ENCODE data around the gene PPIL4.

Gene PPIL4

DNA sequence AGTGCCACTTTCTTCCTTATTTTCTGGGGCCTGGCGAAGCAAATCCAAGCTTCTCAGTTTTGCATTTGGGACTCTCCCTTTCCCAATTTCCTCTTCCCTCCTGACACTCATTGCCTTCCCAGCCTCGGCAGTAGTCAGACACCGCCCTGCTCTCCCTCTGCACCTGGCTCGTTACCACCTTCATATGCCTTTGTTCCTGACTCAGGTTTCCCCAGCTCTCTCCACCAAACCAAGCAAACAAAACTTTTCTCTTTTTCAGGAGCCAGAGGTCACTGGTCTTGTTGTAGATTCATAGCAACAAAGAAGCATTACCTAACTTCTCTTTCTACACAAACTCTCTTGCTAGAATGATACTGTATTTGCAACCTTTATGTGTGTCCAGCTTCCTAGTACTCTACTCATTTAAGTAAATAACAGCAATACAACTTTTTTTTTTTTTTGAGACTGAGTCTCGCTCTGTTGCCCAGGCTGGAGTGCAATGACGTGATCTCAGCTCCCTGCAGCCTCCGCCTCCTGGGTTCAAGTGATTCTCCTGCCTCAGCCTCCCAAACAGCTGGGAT is 52.0 kb downstream of the PPIL4 start:
- no peak for DNase-seq (ENCODE audit: low read depth, low spot score)
- no peaks in the 10 kb centered on the region for H3K36me3 ChIP-seq (ENCODE audit: insufficient read depth, low read length)
- H3K27ac ChIP-seq, result no peak overlapping the region
- no peaks in the 10 kb centered on the region for H3K9me3 ChIP-seq (ENCODE audit: low read depth, low read length)
- no peak overlapping the region for H3K9ac ChIP-seq (ENCODE audit: insufficient read length)
- H3K4me3 ChIP-seq, result no peak overlapping the region
- no peak for TF ChIP-seq EZH2 (IDR thresholded peaks at IDR 0.05)
- TF ChIP-seq POLR2AphosphoS5 (IDR thresholded peaks at IDR 0.05; ENCODE audit: borderline replicate concordance, low read depth, low read length), result no peak
- no peak for TF ChIP-seq FOXP2 (optimal IDR thresholded peaks at IDR 0.05; ENCODE audit: control extremely low read depth, extremely low read length, insufficient read depth)

DNA sequence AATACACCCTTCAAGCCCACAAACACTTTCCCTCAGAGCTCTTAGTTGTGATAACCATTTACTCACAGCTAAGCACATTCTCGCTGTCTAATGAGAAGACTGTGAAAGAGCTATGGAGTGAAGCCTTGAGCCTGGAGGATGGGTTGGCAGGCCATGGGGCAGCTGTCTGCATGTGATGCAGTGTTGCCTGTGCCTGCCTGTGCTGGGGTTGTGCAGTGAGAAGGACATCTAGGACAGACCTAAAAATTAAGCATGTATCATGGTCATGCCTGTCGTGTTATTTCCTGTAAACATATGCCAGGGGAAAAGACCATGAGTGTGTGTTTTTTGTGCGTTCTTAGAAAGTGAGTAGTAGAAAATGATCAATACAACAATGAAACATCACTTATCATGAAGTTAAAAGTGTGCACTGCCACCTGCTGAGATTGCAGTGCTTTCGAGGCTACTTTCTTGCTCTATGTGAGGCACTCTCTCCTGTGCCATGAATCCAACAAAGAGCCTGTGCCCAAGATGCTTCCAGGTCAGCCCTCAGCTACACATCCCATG is 53.0 kb downstream of the PPIL4 start:
- H3K9ac ChIP-seq (ENCODE audit: insufficient read length), result no peak overlapping the region
- no peaks in the 10 kb centered on the region for H3K36me3 ChIP-seq (ENCODE audit: insufficient read depth, low read length)
- H3K27ac ChIP-seq, result no peak overlapping the region
- no peak overlapping the region for H3K4me3 ChIP-seq
- TF ChIP-seq POLR2AphosphoS5 (IDR thresholded peaks at IDR 0.05; ENCODE audit: borderline replicate concordance, low read depth, low read length), result no peak
- no peak for TF ChIP-seq EZH2 (IDR thresholded peaks at IDR 0.05)
- TF ChIP-seq FOXP2 (optimal IDR thresholded peaks at IDR 0.05; ENCODE audit: control extremely low read depth, extremely low read length, insufficient read depth), result no peak
- no peak for DNase-seq (ENCODE audit: low read depth, low spot score)
- H3K9me3 ChIP-seq (ENCODE audit: low read depth, low read length), result no peaks in the 10 kb centered on the region

DNA sequence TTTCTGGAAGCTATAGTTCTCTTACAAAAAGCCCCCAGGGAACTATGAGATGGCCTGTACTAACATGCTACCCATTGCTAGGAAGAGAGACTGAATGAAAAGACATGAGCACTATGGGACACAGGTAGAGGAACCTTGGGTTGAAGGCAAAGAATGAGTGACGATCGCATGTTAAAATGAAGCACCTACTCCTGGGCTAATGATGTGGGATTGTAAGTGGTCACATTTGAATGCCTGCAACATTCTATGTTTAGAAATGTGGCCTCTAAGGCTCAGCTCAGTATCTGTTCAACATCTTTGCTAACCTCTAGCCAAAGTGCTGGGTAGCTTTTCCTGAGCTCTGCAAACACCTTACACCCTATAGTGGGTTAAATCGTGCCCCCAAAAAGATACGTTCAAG is 55.9 kb downstream of the PPIL4 start:
- no peak for DNase-seq (ENCODE audit: low read depth, low spot score)
- no peak for TF ChIP-seq EZH2 (IDR thresholded peaks at IDR 0.05)
- Histone ChIP-seq H3K36me3 (ENCODE audit: insufficient read depth, low read length) (no peaks in the 10 kb centered on the region), H3K9ac (ENCODE audit: insufficient read length) (no peak overlapping the region), H3K27ac (no peak overlapping the region), H3K4me3 (no peak overlapping the region), H3K9me3 (ENCODE audit: low read depth, low read length) (no peaks in the 10 kb centered on the region)

DNA sequence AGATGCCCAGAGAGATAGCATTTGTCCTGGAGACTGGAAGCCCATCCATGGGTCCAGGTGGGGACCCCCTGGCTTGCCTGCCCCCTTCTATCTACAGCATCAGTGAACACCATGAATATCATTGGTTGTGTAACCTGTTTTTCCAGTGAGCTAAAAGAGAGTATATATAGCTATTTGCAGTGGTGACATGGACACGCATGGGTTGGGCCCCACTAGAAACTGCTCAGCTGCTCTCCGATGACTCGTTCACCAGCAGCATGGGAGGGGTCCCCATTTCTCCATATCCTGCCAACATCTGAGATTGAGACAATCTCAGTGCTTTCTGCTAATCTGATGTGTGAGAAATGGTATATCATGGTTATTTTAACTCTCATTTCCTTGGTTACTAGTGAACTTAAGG is 57.0 kb downstream of the PPIL4 start:
- Histone ChIP-seq H3K4me3 (no peak overlapping the region), H3K27ac (no peak overlapping the region), H3K9ac (ENCODE audit: insufficient read length) (no peak overlapping the region), H3K36me3 (ENCODE audit: insufficient read depth, low read length) (no peaks in the 10 kb centered on the region), H3K9me3 (ENCODE audit: low read depth, low read length) (no peaks in the 10 kb centered on the region)
- TF ChIP-seq EZH2 (IDR thresholded peaks at IDR 0.05) (no peak), POLR2AphosphoS5 (IDR thresholded peaks at IDR 0.05; ENCODE audit: borderline replicate concordance, low read depth, low read length) (no peak), FOXP2 (optimal IDR thresholded peaks at IDR 0.05; ENCODE audit: control extremely low read depth, extremely low read length, insufficient read depth) (no peak)
- DNase-seq (ENCODE audit: low read depth, low spot score), result no peak

DNA sequence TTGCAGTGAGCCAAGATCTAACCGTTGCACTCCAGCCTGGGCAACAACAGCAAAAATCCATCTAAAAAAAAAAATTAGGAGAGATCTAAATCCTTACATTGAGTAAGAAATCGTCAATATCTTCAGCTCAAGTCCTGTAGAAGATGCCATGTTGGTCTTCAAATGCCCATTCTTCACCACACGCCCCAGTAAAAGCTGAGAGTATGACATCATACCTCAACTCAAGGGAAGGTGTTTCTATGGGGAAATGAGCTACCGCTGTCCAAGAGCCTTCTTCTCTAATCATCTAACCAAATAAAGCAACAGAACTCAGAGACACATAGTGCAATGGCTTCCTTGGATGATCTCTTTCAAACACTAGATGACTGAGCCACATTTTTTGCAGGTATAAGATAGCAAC is 58.5 kb downstream of the PPIL4 start:
- no peak overlapping the region for H3K9ac ChIP-seq (ENCODE audit: insufficient read length)
- H3K36me3 ChIP-seq (ENCODE audit: insufficient read depth, low read length), result no peaks in the 10 kb centered on the region
- no peaks in the 10 kb centered on the region for H3K9me3 ChIP-seq (ENCODE audit: low read depth, low read length)
- no peak overlapping the region for H3K4me3 ChIP-seq
- no peak for DNase-seq (ENCODE audit: low read depth, low spot score)
- TF ChIP-seq EZH2 (IDR thresholded peaks at IDR 0.05) (no peak), FOXP2 (optimal IDR thresholded peaks at IDR 0.05; ENCODE audit: control extremely low read depth, extremely low read length, insufficient read depth) (no peak)
- no peak overlapping the region for H3K27ac ChIP-seq

DNA sequence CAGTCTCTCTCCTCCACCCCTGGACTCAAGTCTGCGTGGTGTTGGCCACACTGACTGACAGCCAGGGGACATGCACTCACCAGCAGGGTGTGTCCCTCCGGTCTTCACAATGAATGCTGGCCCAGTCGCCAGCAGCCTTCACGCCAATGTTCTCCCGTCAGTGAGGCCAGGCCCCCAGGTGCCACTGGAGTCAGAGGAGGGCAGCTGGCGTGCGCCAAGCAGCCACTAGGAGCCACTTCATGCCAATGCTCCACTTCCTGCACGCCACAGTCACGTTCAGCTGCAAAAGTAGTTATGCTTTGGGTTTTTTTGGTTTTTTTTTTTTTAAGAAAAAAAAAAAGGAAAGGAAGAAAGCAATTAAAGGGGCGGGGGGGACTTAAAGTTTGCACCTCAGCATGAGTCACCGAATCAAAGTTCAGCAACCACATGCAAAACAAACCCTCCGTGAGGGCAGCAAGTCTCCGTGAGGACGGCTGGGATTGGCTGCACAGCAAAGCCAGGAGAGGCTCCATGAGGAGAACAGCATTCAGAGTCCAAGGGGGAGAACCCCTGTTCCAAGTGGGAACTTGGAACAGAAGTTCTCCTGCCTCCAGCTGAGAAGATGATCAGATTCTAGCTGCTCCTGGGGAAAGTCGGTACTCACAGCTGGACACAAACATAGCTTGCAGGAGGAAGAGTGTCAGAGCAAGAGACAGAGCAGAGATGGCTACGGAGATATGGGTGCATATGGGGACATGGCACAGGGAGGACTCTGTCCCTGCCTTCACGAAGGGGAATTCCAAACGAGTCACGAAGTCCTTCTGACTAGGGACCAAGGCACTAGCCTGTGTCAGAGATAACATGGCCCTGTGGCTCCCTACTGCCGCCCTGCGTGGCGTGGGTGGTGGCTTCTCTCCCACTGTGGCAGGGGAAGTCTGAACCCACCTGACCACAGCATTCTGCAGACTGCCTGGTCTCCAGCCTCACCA is 60.8 kb downstream of the PPIL4 start, which contains the start of gene ZC3H12D:
Gene ZC3H12D, minus strand, starts transcription at position 282 of the 968 bp plus-strand sequence. CDS start 10,471 bp downstream, outside the sequence.
- Histone ChIP-seq H3K4me3 (no peak within 1 kb of the TSS), H3K27ac (no peak within 1 kb of the TSS), H3K9me3 (ENCODE audit: low read depth, low read length) (no peaks in the 10 kb centered on the region), H3K9ac (ENCODE audit: insufficient read length) (no peak within 1 kb of the TSS), H3K36me3 (ENCODE audit: insufficient read depth, low read length) (no peaks in the 10 kb centered on the region)
- DNase-seq (ENCODE audit: low read depth, low spot score), result no peak
- TF ChIP-seq FOXP2 (optimal IDR thresholded peaks at IDR 0.05; ENCODE audit: control extremely low read depth, extremely low read length, insufficient read depth) (no peak), EZH2 (IDR thresholded peaks at IDR 0.05) (no peak), POLR2AphosphoS5 (IDR thresholded peaks at IDR 0.05; ENCODE audit: borderline replicate concordance, low read depth, low read length) (no peak)

DNA sequence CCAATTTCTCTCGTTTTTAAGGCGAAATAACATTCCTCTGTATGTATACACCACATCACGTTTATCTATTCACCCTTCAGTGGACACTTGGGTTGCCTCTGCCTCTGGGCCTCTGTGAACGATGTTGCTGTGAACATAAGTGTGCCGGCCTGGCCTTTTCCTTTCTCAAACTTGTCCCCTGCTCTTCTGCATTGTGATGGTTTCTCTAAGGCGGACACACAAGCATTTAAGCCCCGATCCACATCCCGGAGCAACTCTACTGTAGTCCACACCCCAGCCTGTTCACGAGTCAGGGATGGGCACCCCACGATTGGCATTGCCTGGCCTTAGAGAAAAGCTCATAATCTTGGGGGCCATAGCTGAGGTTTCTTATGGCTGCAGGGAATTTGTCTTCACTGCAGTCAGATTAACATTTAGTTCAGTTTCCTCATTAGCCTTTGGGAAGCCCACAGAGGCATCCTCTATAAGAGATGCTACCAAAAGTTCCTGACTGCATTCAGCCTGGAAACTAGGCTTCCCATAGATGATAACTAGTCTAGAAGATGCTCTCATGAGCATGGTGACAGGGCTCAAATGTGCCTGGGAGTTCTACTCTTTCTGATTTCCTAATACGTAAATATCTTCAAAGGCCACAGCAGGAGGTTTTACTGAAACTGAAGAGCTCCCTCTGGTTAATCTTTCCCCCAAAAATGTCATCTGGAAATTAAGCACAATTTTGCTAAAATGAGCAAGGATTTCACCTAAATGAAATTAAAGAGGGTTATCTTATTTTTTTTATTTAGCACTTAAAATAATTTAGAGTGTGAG is 61.8 kb downstream of the PPIL4 start:
- no peak overlapping the region for H3K27ac ChIP-seq
- no peak overlapping the region for H3K9ac ChIP-seq (ENCODE audit: insufficient read length)
- H3K9me3 ChIP-seq (ENCODE audit: low read depth, low read length), result no peaks in the 10 kb centered on the region
- TF ChIP-seq FOXP2 (optimal IDR thresholded peaks at IDR 0.05; ENCODE audit: control extremely low read depth, extremely low read length, insufficient read depth) (no peak), EZH2 (IDR thresholded peaks at IDR 0.05) (no peak), POLR2AphosphoS5 (IDR thresholded peaks at IDR 0.05; ENCODE audit: borderline replicate concordance, low read depth, low read length) (no peak)
- H3K36me3 ChIP-seq (ENCODE audit: insufficient read depth, low read length), result no peaks in the 10 kb centered on the region
- DNase-seq (ENCODE audit: low read depth, low spot score), result no peak
- H3K4me3 ChIP-seq, result no peak overlapping the region

DNA sequence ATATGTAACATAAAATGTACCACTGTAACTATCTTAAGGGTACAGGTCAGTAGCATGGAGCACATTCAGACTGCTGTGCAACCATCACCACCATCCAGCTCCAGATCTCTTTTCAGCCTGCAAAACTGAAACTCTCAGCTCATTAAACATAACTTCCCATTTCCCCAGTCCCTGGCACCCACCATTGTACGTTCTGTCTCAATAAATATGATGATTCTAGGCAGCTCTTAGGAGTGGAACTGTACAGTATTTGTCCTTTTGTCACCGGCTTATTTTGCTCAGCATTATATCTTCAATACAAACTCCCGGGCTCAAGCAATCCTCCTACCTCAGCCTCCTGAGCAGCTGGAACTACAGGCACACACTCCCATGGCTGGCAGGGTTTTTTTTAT is 62.5 kb downstream of the PPIL4 start:
- TF ChIP-seq EZH2 (IDR thresholded peaks at IDR 0.05), result no peak
- no peak for TF ChIP-seq POLR2AphosphoS5 (IDR thresholded peaks at IDR 0.05; ENCODE audit: borderline replicate concordance, low read depth, low read length)
- no peak for TF ChIP-seq FOXP2 (optimal IDR thresholded peaks at IDR 0.05; ENCODE audit: control extremely low read depth, extremely low read length, insufficient read depth)
- DNase-seq (ENCODE audit: low read depth, low spot score), result no peak
- Histone ChIP-seq H3K36me3 (ENCODE audit: insufficient read depth, low read length) (no peaks in the 10 kb centered on the region), H3K27ac (no peak overlapping the region), H3K9me3 (ENCODE audit: low read depth, low read length) (no peaks in the 10 kb centered on the region), H3K9ac (ENCODE audit: insufficient read length) (no peak overlapping the region), H3K4me3 (no peak overlapping the region)

Measured in SK-N-MC (cell line).